ENCODE measurements around the gene GBX2.

- TF ChIP-seq CTCF (IDR thresholded peaks at IDR 0.05) (no peak), POLR2AphosphoS5 (IDR thresholded peaks at IDR 0.05) (no peak)
Measured at GRCh38 chr2:236170590-236171165, 2.5 kb upstream of the GBX2 start.
